ENCODE measurements around the gene DOLPP1.
"Not testable (repeated sequence)": the region's sequence is repeated elsewhere in the genome, so short reads cannot be mapped to it uniquely, and the experiment has no call there.

Gene DOLPP1

DNA sequence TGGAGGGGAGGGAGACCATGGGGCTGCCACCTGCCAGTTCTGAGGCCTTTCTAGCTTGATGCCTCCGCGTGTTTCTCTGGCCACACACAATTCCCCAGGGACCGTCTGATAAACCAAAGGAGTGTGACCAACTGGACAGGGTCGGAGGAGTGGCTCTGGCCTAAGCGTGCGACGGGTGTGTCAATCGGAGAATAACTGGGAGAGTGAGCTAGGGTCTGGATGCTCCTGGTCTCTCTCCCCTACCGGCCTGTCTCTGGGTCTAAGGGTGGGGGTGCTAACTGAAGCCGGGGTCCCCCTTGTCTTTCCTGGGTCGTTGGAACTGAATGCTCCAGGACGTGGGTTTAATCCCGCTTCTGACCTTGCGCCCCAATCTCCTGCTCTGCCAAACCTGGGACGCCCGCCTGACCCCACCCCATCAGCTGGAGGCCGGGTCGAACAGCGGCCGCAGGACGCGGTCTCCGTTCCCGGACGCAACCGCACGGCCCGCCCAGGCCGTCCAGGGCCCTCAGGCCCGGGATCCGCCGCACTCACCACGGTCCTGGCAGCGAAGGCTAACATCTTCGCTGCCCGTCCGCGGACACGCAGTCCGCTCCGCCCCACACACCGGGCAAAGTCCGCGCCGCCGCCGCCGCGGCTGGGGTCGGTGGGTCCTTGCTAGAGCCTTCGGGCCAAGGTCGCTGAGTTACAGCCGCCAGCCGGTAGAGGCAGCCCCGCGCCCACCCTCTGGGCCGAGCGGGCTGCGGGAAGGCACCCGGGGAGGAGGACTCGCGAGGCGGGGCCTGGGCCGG lies 29.2 kb downstream of the DOLPP1 start:
- DNase-seq (ENCODE audit: extremely low read depth in 1 of 2, low read depth in 1 of 2), result no peak

DNA sequence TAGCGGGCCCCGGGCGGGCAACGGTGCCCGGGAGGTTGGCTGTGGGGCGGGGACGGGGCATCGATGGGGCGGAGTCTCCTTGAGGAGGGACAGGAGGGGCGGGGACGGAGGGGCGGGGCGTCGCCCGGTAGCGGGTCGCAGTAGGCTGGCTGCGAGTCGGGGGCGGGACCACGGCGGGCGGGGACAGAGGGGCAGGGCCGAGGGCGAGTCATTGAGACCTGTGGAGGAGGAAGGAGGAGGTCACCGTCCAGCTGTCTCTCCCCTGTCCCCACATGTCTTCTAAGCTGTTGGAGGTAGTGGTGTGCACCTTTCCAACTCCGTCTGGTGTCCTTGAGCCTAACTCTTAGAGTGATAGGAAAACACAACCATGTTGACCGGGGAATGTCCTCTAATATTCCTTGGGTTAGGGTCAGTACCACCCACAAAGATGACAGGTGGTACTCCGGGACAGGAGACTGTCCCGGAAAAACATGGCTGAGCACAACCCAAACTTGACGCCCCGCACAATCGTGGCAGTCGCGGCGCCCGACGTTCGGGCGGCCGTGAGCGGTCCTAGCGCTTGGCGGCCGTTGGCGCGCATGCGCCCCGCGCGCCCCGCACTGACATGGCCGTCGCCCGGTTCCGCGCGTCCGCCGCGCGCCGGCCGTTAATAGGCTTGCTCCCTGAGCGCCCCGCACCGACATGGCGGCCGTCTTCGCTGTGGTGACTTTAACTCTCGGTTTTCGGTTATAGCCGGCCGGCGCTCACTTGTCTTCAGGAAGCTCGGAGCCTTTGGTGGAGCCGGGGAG lies 30.0 kb downstream of the DOLPP1 start, which contains the start of the genes CRAT and PTPA:
Gene CRAT, minus strand, starts transcription at position 54 of the 788 bp plus-strand sequence. CDS start 284 bp downstream, outside the sequence.
Gene PTPA, plus strand, starts transcription at position 676 of the 788 bp plus-strand sequence. CDS start 186 bp downstream, outside the sequence.
- DNase-seq (ENCODE audit: extremely low read depth in 1 of 2, low read depth in 1 of 2), result peak; percentile 91 to 96

DNA sequence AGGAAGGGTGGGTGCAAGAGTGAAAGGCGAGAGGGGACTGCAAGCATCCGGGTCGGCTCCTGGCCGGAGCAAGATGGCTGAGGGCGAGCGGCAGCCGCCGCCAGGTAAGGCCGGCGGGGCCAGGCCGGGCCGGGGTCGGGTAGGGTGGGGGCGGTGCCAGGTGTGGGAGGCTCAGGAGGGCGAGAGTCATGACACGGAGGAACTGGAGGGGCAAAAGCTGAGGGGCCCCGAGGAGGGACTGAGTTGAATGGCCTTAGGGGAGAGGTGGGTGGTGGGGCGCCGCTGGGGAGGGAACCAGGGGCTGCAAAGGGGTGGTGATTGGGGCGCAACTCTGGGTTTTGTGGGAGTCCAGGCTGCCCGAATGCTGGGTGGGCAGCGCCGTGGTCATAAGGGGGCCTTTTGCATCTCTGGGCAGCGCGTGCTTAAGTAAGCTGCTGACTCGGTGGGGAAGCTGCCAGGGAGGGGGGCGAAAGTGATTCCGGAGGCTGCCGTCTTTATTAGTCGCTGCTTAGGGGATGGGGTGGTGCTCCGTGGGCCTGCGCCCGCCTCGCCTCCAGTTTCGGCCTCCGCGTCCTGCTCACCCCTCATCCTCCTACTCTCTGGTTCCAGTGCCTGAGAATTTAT lies 30.7 kb downstream of the DOLPP1 start:
- DNase-seq (ENCODE audit: extremely low read depth in 1 of 2, low read depth in 1 of 2), result peak; percentile 9

DNA sequence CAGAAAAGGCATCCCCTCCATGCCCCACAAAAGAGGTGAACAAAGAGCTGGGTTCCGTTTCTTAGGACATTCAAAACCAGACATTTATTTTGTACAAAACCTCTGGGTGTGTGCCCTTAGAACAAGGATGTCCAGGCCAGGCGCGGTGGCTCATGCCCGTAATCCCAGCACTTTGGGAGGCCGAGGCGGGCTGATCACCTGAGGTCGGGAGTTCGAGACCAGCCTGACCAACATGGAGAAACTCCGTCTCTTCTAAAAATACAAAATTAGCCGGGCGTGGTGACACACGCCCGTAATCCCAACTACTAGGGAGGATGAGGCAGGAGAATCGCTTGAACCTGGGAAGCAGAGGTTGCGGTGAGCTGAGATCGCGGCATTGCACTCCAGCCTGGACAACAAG lies 31.6 kb downstream of the DOLPP1 start:
- DNase-seq (ENCODE audit: extremely low read depth in 1 of 2, low read depth in 1 of 2), result not testable (repeated sequence)

DNA sequence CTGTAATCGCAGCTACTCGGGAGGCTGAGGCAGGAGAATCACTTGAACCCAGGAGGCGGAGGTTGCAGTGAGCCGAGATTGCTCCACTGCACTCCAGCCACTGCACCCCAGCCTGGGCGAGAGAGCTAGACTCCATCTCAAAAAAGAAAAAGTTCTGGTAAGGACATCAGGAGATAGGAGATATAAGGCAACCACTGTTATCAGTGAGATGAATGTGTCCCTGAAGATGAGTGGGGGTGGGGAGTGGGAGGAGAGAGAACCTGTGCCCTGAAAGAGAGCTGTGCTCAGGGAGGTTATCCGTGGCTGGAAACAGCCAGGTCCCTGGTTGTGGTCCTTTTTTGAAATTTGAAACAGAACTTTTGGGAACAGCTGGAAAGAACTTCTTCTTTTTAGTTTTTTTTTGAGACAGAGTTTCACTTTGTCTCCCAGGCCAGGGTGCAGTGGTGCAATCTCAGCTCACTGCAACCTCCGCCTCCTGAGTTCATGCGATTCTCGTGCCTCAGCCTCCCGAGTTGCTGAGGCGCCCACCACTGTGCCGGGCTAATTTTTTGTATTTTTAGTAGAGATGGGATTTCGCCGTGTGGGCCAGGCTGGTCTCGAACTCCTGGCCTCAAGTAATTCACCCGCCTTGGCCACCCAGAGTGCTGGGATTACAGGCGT lies 32.9 kb downstream of the DOLPP1 start:
- DNase-seq (ENCODE audit: extremely low read depth in 1 of 2, low read depth in 1 of 2), result no peak

DNA sequence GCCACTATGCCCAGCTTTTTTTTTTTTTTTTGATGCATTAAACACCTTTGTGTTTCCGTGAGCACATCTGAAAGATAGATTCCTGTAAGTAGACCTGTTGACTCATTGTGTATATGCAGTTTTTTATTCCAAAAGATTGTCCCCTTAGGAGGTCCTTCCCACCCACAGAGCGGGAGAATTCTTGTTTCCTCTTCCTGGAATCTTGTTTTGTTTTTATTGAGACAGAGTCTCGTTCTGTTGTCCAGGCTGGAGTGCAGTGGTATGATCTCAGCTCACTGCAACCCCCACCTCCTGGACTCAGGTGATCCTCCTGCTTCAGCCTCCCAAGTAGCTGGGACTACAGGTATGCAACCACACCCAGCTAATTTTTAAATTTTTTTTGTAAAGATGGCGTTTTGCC lies 37.9 kb downstream of the DOLPP1 start:
- no peak for DNase-seq (ENCODE audit: extremely low read depth in 1 of 2, low read depth in 1 of 2)

DNA sequence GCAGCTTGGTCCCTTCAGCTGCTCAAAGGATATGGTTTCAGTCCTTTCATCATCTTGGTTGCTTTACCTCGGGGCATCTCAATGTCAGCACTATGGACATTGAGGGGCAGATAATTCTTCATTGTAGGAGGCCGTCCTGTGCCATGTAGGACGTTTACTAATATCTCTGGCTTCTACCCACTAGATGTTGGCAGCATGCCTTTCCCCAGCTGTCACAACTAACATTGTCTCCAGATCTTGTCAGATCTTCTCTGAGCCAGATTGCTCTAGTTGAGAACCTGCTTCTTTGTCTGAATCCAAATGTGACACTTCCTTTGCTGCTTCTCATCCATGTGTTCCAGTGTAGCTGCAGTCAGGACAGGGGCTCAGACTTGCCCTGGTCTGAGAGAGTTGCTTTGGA lies 40.6 kb downstream of the DOLPP1 start:
- no peak for DNase-seq (ENCODE audit: extremely low read depth in 1 of 2, low read depth in 1 of 2)

DNA sequence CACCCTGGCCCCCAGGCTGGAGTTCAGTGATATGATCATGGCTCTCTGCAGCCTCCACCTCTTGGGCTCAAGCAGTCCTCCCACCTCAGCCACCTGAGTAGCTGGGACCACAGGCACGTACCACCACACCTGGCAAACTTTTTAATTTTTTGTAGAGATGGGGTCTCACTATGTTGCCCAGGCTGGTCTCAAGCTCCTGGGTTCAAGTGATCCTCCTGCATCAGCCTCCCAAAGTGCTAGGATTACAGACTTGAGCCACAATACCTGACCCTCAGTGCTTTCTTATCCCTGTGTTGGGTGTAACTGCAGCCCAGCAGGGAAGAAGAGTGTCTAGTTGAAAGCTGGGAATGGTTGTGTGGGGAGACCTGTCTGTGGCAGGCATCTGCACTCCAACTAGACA lies 41.2 kb downstream of the DOLPP1 start:
- DNase-seq (ENCODE audit: extremely low read depth in 1 of 2, low read depth in 1 of 2), result no peak

DNA sequence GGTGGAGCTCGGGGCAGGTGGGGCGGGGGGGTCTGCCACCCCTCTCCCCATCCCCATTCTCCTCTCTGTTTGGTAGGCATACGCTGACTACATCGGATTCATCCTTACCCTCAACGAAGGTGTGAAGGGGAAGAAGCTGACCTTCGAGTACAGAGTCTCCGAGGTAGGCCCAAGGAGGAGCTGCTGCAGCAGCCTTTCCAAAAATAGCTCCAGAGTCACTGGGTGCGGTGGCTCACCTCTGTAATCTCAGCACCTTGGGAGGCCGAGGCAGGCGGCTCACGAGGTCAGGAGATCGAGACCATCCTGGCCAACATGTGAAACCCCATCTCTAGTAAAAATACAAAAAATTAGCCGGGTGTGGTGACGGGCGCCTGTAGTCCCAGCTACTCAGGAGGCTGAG lies 42.1 kb downstream of the DOLPP1 start:
- DNase-seq (ENCODE audit: extremely low read depth in 1 of 2, low read depth in 1 of 2), result not testable (repeated sequence)

DNA sequence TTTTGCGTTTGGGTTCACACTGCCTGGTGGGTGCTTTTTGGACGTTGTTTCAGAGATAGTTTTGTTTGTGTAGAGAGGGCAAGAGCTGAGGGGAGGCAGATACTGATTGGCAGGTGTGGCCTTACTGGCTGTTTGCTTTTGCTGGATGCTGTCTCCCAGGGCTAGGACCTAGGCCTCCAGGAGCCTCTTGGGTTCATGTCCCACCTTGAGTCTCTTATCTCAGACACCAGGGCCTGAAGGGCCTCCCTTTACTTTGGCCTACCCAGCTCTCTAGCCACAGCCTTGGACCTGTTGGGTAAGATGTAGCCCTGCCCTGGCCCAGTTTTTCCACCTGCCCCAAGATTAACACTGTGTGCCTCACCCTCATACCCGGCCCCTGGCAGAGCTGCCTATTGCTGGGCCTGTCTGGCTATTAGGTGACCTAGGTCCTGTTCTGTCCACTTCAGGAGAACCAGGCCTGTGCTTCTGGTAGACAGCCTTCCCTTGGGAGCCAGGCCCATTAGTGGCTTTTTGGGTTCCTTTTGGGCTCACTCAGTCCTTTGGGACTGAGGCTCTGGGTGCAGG lies 43.7 kb downstream of the DOLPP1 start:
- no peak for DNase-seq (ENCODE audit: extremely low read depth in 1 of 2, low read depth in 1 of 2)

DNA sequence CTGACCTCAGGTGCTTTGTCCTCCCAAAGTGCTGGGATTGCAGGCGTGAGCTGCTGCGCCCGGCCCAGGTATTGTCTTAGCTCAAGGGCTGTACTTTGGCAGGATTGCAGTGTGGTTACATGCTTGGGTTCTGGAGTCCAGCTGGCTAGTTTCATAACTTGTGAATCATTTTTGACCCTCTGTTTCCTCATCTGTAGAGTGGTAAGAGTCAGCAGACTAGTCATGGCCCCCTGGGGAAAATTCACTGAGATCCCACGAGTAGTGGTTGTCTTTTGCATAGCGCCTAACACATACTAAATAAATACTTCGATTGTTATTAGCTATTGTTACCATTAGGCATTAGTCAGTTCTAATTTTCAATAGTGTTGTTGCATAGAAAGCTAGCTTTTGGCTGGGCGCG lies 44.6 kb downstream of the DOLPP1 start:
- DNase-seq (ENCODE audit: extremely low read depth in 1 of 2, low read depth in 1 of 2), result no peak

DNA sequence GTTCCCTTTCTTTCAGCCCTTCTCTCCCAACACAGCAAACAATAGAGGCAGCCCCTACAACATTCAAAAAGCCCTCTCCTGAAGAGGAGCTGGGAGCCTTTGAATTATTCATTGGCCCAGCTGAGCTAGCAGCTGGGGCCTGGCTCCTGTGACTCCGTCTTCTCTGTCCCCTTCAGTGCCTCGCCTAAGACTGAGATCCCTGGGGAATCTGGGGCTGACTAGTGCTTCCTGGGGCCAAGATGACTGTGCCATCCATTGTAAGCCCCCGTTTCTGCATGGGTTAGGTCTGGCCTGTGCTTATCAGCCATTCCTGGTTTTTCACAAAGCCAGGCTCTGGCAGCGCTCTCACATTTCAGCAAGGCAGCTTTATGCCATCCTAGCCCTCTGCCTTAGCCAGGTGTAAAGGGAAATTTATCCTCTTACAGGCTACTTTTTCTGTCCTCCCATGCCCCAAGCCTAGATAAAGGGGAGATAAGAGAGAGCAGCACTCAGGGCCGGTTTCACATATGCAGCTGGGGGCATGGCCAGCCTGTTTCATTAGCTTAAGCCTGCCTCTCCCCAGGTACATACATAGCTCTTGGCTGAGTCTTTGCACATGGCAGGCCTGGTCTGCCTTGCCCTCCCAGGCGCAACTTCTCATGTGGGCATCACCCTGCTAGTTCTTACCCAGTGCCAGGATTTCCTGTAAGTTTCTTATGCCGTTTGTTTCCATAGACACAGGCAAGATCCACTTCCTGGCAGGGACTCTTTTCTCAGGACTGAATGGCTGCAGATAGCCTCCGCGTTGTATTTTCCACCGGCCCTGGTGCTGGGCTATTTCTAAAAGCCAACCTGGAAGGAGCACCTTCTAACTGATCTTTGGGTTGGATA lies 46.1 kb downstream of the DOLPP1 start:
- no peak for DNase-seq (ENCODE audit: extremely low read depth in 1 of 2, low read depth in 1 of 2)

DNA sequence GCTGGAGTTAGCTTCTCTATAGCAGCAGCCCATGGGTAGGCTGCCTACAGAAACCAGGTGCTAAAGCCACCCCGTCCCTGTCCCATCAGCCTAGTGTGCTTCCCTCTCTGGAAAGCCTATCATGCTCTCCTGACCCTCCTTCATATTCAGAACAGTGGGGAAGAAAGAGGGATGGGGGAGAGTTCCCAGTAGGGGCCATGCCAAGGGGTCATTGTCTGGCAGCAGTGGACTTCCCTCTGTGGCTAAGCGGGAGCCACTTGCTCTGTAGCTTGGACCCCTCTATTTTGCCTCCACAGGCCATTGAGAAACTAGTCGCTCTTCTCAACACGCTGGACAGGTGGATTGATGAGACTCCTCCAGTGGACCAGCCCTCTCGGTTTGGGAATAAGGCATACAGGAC lies 47.8 kb downstream of the DOLPP1 start:
- no peak for DNase-seq (ENCODE audit: extremely low read depth in 1 of 2, low read depth in 1 of 2)

DNA sequence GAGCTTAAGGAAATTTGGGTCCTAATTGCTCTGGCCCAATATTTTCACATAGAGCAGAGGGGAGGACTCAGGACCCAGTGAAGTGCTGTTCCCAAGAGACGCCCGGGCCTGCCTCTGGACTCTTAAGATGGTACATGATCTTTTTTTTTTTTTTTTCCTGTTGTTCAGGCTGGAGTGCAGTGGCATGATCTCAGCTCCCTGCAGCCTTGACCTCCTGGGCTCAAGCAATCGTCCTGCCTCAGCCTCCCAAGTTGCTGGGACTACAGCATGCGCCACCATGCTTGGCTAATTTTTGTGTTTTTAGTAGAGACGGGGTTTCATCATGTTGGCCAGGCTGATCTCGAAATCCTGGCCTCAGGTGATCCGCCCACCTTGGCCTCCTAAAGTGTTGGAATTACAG lies 49.4 kb downstream of the DOLPP1 start:
- DNase-seq (ENCODE audit: extremely low read depth in 1 of 2, low read depth in 1 of 2), result not testable (repeated sequence)

DNA sequence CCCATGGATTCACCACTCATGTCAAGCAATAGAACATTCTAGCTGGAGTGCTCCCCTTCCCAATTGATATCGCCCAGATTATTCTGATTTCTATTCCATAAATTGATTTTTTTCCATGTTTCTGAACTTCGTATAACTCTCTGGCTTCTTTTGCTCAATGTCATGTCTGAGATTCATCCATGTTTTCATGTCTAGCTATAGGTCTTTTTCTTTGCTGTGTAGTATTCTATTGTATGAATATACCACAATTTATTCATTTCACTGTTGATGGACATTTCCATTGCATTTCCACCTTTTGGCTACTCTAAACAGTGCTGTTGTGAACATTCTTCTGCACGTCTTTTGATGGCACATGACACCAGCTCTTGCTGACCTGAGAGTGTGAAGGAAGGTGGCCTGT lies 49.9 kb downstream of the DOLPP1 start:
- DNase-seq (ENCODE audit: extremely low read depth in 1 of 2, low read depth in 1 of 2), result no peak

DNA sequence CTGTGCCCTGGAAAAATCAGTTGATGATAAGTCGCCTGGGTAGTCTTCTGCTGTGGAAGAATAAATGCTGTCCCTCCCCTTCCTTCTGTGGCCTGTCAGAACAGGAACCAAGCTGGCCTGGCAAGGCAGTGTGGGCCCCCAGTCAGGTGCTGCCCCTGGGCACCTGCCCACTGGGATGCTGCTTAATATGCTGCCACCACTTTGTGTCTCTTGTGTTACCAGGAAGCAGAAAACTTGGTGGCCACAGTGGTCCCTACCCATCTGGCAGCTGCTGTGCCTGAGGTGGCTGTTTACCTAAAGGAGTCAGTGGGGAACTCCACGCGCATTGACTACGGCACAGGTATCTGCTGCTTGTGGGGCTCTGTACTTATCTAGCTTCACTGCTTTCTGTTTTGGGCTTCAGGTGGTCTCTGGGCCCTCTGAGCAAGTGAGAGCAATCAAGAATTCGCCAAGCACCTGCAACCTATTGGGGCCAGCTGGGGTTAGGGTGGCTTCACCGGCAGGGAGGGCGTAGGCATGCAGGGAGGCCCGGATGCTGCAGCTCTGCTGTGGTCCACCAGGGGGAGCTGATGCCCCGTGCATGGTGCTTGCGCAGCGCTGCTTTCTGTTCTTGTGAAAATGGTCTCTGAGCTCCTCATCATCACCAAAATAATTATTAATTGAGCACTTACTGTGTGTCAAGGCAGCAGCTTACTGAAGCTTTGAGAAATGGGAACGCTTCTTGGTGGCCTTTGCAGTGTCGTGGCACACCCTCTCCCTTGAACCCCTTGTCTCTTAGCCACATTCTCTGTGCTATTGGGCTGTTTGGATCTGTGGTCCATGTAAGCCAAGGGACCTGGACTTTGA lies 50.6 kb downstream of the DOLPP1 start:
- peak in 1 of 2 donors; percentile 68 for DNase-seq (ENCODE audit: extremely low read depth in 1 of 2, low read depth in 1 of 2)

DNA sequence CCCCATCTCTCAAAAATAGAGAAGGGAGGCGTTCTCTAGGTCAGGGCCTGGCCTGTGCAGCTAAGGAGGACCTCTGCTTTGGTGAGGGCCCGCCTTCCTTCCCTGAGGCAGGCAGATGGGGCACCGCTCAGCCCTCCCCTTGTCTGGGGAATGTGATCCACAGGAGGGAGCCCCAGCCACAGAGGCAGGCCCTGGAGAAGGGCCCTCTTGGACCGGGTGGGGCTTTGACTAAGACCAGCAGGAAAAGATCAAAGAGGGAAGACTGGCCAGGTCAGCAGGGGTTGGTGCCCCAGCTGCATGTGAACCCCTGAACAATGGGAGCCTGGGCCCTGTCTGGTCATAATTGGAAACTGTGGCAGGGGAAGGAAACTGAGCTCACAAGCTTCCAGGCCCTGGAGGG lies 52.2 kb downstream of the DOLPP1 start:
- DNase-seq (ENCODE audit: extremely low read depth in 1 of 2, low read depth in 1 of 2), result no peak

DNA sequence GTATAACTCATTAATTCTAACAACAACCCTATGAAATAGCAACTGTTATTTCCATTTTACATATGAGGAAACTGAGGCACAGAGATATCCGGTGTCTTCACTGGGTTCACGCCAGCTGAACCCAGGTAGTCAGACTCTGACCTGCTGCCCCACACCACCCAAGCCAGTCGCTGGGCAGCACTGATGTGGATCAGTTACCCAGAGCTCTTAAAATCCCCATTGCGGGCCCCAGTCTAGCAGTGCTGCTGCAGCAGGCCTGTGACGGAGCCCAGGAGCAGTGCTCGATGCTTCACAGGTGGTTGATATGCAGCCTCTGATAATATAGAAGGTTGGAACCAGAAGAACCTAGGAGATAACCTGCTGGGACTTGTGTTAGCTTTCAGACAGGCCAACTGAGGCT lies 54.6 kb downstream of the DOLPP1 start:
- DNase-seq (ENCODE audit: extremely low read depth in 1 of 2, low read depth in 1 of 2), result no peak
